ENCODE results near the gene IPPK. TPM values are rescaled to one million over a fixed set of nuclear protein-coding genes. Genes with fewer than 3 reads are reported as not detected.
A peak's percentile ranks its signal among the peaks of the same experiment; 100 is the strongest.

The IPPK gene
- total and polyA plus RNA-seq, 10 donors: 6.1 to 14.6 (median 11.5) TPM

GRCh38 chr9:92680166-92681119, 10.5 kb upstream of the IPPK start:
- DNase-seq: no peak
- Histone ChIP-seq H3K36me3 (no peaks in the 10 kb centered on the region), H3K4me3 (no peak overlapping the region), H3K27ac (peak overlapping the region in 2 of 8 donors; percentile 65 to 69), H3K9me3 (no peaks in the 10 kb centered on the region), H3K27me3 (replicated peaks in 1 of 7) (no peaks in the 10 kb centered on the region), H3K4me1 (peaks cover 0 to 11% (median 4%) of the 10 kb centered on the region in 6 donors)
- 83 to 90% (median 86%) methylated on average over 11 to 12 of the region's 12 CpGs for WGBS, 5 donors
- intact Hi-C loops (cut with DNase I; ENCODE audit: low total_unique reads): no loop called here
- no peak for TF ChIP-seq CTCF (IDR thresholded peaks at IDR 0.05 in 8 of 11, conservative IDR thresholded peaks at IDR 0.05 in 3 of 11)
- no peak for TF ChIP-seq POLR2A (IDR thresholded peaks at IDR 0.05)
- TF ChIP-seq POLR2AphosphoS5 (IDR thresholded peaks at IDR 0.05): no peak

- TF ChIP-seq POLR2A (IDR thresholded peaks at IDR 0.05) (no peak), POLR2AphosphoS5 (IDR thresholded peaks at IDR 0.05) (no peak)
- no peak overlapping the region for H3K4me3 ChIP-seq
- H3K36me3 ChIP-seq: no peaks in the 10 kb centered on the region
- 89 to 93% (median 92%) methylated on average over 14 of the region's 14 CpGs for WGBS, 5 donors
- intact Hi-C loops (cut with DNase I; ENCODE audit: low total_unique reads): no loop called here
- no peaks in the 10 kb centered on the region for H3K27me3 ChIP-seq (replicated peaks in 1 of 7)
- peaks cover 0 to 11% (median 4%) of the 10 kb centered on the region in 6 donors for H3K4me1 ChIP-seq
- H3K9me3 ChIP-seq: no peaks in the 10 kb centered on the region
- no peak for DNase-seq
- H3K27ac ChIP-seq: no peak overlapping the region
Measured at GRCh38 chr9:92679413-92680165, 9.7 kb upstream of the IPPK start.

GRCh38 chr9:92671323-92671722, 1.4 kb upstream of the IPPK start:
- no peak for DNase-seq
- Histone ChIP-seq H3K4me1 (peaks cover 14 to 52% (median 36%) of the 10 kb centered on the region in 6 donors), H3K27ac (peak overlapping the region in 4 of 8 donors; percentile 94 to 96 (median 94)), H3K27me3 (replicated peaks in 1 of 7) (no peaks in the 10 kb centered on the region), H3K36me3 (peaks cover 0 to 16% (median 8%) of the 10 kb centered on the region in 6 donors), H3K4me3 (peak overlapping the region in 5 of 8 donors; percentile 80 to 98 (median 92)), H3K9me3 (no peaks in the 10 kb centered on the region)
- WGBS, 5 donors: 84 to 91% (median 85%) methylated on average over 4 of the region's 4 CpGs
- intact Hi-C loops (cut with DNase I; ENCODE audit: low total_unique reads): no loop called here
- TF ChIP-seq POLR2AphosphoS5 (IDR thresholded peaks at IDR 0.05): no peak
- no peak for TF ChIP-seq CTCF (IDR thresholded peaks at IDR 0.05 in 8 of 11, conservative IDR thresholded peaks at IDR 0.05 in 3 of 11)
- TF ChIP-seq POLR2A (IDR thresholded peaks at IDR 0.05): no peak

DNA sequence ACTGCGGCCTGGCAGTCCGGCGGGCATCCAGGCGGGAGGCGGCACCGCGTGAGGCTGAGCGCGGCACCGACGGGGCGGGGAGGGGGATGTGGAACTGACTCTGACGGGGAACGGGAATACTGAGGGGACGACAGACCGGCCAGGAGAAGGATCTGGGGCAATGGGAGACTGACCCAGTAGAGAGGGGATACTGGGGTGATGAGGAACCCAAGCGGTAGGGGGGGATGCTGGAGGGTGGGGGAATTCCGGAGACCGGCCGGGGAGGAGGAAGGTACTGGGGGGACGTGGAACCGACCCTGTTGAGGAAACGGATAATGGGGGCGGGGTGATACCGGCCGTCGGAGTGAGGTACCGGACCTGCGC, 423 bp downstream of the IPPK start:
- Histone ChIP-seq H3K4me1 (peaks cover 16 to 70% (median 47%) of the 10 kb centered on the region in 6 donors), H3K4me3 (peak overlapping the region; percentile 80 to 98 (median 92)), H3K27me3 (replicated peaks in 1 of 7) (no peaks in the 10 kb centered on the region), H3K27ac (peak overlapping the region; percentile 79 to 96 (median 94)), H3K36me3 (peaks cover 0 to 22% (median 10%) of the 10 kb centered on the region in 6 donors), H3K9me3 (no peaks in the 10 kb centered on the region)
- WGBS, 5 donors: 0 to 1% (median 0%) methylated on average over 22 to 29 of the region's 29 CpGs
- DNase-seq: peak; percentile 91
- TF ChIP-seq POLR2AphosphoS5 (IDR thresholded peaks at IDR 0.05) (no peak), POLR2A (IDR thresholded peaks at IDR 0.05) (no peak), CTCF (IDR thresholded peaks at IDR 0.05 in 8 of 11, conservative IDR thresholded peaks at IDR 0.05 in 3 of 11) (no peak)
- intact Hi-C loops (cut with DNase I; ENCODE audit: low total_unique reads): no loop called here
